ENCODE results near the gene MITD1.
"Not testable (repeated sequence)": the region's sequence is repeated elsewhere in the genome, so short reads cannot be mapped to it uniquely, and the experiment has no call there.

The MITD1 gene

DNA sequence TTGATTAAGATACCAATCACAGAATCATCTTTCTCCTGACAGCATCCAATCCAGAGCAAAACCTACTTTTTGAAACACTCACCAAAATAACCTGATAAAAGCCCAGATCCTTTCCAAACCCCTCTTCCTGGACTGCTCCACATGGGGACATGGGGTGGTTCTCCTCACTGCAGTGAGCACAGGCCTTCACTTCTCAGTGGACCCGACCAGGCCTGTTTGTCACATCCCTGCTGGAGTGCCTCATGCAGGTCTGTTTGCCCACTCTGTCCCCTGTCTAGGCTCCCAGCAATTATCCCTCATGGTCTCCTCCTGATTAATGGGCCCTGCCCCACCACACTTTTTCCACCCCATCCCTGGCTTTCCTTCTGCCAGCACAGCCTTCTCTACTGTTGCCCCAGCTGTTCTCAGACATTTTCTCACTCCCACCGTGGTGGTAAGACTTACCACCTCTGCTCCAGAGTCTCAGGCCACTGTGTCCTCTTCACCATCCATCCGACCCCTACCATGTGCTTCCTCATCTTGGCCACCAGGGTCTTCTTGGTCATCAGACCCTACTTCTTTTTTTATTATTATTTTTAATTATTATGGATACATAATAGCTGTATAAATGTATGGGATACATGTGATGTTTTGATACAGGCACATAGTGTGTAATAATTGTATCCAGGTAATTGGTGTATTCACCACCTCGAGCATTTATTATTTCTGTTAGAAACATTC, 21.3 kb upstream of the MITD1 start:
- no peak overlapping the region for H3K27ac ChIP-seq (replicated peaks)
- no peak for TF ChIP-seq GABPA (IDR thresholded peaks at IDR 0.05; ENCODE audit: low read depth)
- TF ChIP-seq, protein P1, sequence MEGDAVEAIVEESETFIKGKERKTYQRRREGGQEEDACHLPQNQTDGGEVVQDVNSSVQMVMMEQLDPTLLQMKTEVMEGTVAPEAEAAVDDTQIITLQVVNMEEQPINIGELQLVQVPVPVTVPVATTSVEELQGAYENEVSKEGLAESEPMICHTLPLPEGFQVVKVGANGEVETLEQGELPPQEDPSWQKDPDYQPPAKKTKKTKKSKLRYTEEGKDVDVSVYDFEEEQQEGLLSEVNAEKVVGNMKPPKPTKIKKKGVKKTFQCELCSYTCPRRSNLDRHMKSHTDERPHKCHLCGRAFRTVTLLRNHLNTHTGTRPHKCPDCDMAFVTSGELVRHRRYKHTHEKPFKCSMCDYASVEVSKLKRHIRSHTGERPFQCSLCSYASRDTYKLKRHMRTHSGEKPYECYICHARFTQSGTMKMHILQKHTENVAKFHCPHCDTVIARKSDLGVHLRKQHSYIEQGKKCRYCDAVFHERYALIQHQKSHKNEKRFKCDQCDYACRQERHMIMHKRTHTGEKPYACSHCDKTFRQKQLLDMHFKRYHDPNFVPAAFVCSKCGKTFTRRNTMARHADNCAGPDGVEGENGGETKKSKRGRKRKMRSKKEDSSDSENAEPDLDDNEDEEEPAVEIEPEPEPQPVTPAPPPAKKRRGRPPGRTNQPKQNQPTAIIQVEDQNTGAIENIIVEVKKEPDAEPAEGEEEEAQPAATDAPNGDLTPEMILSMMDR (IDR thresholded peaks at IDR 0.05; ENCODE audit: insufficient read depth, low read length): no peak
- no peak for TF ChIP-seq SPI1 (IDR thresholded peaks at IDR 0.05; ENCODE audit: borderline replicate concordance, low read depth)
- no peak for TF ChIP-seq POLR2AphosphoS5 (IDR thresholded peaks at IDR 0.05; ENCODE audit: low read depth)
- TF ChIP-seq, protein P2, sequence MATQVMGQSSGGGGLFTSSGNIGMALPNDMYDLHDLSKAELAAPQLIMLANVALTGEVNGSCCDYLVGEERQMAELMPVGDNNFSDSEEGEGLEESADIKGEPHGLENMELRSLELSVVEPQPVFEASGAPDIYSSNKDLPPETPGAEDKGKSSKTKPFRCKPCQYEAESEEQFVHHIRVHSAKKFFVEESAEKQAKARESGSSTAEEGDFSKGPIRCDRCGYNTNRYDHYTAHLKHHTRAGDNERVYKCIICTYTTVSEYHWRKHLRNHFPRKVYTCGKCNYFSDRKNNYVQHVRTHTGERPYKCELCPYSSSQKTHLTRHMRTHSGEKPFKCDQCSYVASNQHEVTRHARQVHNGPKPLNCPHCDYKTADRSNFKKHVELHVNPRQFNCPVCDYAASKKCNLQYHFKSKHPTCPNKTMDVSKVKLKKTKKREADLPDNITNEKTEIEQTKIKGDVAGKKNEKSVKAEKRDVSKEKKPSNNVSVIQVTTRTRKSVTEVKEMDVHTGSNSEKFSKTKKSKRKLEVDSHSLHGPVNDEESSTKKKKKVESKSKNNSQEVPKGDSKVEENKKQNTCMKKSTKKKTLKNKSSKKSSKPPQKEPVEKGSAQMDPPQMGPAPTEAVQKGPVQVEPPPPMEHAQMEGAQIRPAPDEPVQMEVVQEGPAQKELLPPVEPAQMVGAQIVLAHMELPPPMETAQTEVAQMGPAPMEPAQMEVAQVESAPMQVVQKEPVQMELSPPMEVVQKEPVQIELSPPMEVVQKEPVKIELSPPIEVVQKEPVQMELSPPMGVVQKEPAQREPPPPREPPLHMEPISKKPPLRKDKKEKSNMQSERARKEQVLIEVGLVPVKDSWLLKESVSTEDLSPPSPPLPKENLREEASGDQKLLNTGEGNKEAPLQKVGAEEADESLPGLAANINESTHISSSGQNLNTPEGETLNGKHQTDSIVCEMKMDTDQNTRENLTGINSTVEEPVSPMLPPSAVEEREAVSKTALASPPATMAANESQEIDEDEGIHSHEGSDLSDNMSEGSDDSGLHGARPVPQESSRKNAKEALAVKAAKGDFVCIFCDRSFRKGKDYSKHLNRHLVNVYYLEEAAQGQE (IDR thresholded peaks at IDR 0.05; ENCODE audit: insufficient replicate concordance, low read depth): no peak
- H3K4me3 ChIP-seq (replicated peaks; ENCODE audit: insufficient read depth, low read length): no peak overlapping the region
- H3K27me3 ChIP-seq (ENCODE audit: insufficient read depth, poor library complexity, severe bottlenecking): no peaks in the 10 kb centered on the region
- DNase-seq (ENCODE audit: low read depth in 1 of 2, low spot score in 1 of 2): no peak

DNA sequence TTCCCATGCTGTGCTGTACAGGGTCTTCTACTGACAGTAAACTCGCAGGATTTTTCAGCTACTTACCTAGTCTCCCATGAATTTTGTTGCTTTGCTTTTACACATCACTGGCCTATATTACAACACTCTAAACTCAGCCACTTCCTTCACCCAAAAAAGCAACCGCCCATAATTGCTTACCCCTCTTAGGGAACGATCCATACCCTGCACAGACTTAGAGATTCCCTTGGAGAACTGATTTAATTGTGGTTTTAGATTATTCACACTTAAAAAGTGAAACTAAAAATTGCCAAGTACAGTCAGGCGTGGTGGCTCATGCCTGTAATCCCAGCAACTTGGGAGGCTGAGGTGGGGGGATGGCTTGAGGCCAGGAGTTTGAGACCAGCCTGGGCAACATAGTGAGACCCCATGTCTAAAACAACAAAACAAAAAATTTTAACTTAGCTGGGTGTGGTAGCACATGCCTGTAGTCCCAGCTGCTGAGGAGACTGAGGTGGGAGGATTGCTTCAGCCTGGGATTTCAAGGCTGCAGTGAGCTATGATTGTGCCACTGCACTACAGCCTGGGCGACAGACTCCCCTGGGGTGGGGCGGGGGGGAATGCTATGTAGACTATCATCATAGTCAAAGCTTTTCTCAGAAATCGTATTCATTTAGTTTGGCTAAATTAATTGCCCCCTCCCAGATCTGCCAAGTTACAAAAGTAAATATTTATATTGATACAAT, 19.4 kb upstream of the MITD1 start:
- DNase-seq (ENCODE audit: low read depth in 1 of 2, low spot score in 1 of 2): no peak
- H3K27ac ChIP-seq (replicated peaks): no peak overlapping the region
- TF ChIP-seq POLR2AphosphoS5 (IDR thresholded peaks at IDR 0.05; ENCODE audit: low read depth): no peak
- TF ChIP-seq, protein P1 (IDR thresholded peaks at IDR 0.05; ENCODE audit: insufficient read depth, low read length): no peak
- no peak for TF ChIP-seq SPI1 (IDR thresholded peaks at IDR 0.05; ENCODE audit: borderline replicate concordance, low read depth)
- TF ChIP-seq GABPA (IDR thresholded peaks at IDR 0.05; ENCODE audit: low read depth): no peak
- TF ChIP-seq, protein P2 (IDR thresholded peaks at IDR 0.05; ENCODE audit: insufficient replicate concordance, low read depth): no peak
- no peaks in the 10 kb centered on the region for H3K27me3 ChIP-seq (ENCODE audit: insufficient read depth, poor library complexity, severe bottlenecking)
- H3K4me3 ChIP-seq (replicated peaks; ENCODE audit: insufficient read depth, low read length): no peak overlapping the region

DNA sequence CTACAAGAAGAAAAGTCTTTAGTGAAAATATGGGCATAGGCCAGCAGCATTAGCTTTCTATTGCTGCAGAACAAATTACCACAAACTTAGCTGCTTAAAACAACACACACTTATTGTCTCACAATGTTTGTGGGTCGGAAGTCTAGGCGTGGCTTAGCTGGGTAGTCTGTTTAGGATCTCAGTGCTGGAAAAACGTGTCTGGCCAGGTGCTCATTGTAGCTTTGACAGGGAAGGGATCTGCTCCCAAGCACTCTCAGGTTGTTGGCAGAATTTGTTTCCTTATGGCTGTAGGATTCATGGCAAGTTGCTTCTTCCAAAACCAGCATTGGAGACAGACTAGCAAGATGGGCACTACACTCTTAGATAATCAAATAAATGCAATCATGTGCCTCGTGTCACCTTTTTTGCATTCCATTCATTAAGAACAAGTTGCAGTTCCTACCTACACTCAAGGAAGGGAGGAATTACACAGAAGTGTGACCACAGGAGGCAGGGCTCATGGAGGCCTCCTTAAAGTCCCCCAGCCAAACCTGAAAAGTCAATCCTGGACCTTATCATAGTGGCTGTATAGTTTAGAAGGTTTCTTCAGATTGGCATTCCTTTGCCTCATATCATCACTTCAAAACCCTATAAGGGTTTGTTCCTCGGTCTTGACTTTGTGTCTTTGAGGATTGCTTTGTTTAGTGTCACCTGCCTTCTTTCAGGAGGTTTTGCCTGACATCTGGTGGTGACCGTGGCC, 17.4 kb upstream of the MITD1 start:
- no peak for DNase-seq (ENCODE audit: low read depth in 1 of 2, low spot score in 1 of 2)
- no peak overlapping the region for H3K27ac ChIP-seq (replicated peaks)
- H3K27me3 ChIP-seq (ENCODE audit: insufficient read depth, poor library complexity, severe bottlenecking): no peaks in the 10 kb centered on the region
- no peak overlapping the region for H3K4me3 ChIP-seq (replicated peaks; ENCODE audit: insufficient read depth, low read length)
- TF ChIP-seq, protein P1 (IDR thresholded peaks at IDR 0.05; ENCODE audit: insufficient read depth, low read length): no peak

DNA sequence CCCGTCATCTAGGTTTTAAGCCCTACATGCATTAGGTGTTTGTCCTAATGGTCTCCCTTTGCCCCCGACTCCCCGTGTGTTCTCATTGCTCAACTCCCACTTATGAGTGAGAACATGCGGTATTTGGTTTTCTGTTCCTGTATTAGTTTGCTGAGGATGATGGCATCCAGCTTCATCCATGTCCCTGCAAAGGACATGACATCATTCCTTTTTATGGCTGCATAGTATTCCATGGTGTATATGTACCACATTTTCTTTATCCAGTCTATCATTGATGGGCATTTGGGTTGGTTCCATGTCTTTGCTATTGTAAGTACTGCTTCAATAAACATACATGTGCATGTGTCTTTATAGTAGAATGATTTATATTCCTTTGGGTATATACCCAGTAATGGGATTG, 11.5 kb upstream of the MITD1 start:
- DNase-seq (ENCODE audit: low read depth in 1 of 2, low spot score in 1 of 2); H3K27ac ChIP-seq (replicated peaks): not testable (repeated sequence)

More for the DNA sequence above, 11.5 kb upstream of the MITD1 start:
- H3K4me3 ChIP-seq (replicated peaks; ENCODE audit: insufficient read depth, low read length); H3K27me3 ChIP-seq (ENCODE audit: insufficient read depth, poor library complexity, severe bottlenecking): not testable (repeated sequence)

Data from HL-60 (cell line).